Esophagus muscularis mucosa (tissue), 4 donors: ENCODE measurements around the gene SLC8A1. TPM values are rescaled to one million over a fixed set of nuclear protein-coding genes. Genes with fewer than 3 reads are reported as not detected.

Experiments used
- DNase-seq: peaks from one replicate; pipeline ENCODE4 v3.0.0-alpha.2; 2017; ENCODE audit errors: extremely low spot score
- H3K27ac ChIP-seq, 4 donors: fragments of 200-600 bp; sonication (generic); replicated peaks in 1 of 4; 1 replicate in 3 of 4; 2 replicates in 1 of 4; pipeline ENCODE4 v1.5.1; 2016 to 2019; ENCODE audit warnings: mild to moderate bottlenecking in 1 of 4
- H3K27me3 ChIP-seq, 4 donors: fragments of 200-600 bp; sonication (generic); one replicate each; pipeline versions ENCODE4 v1.5.1 to v1.6.0; 2016 to 2019
- H3K36me3 ChIP-seq, 4 donors: fragments of 200-600 bp; sonication (generic); one replicate each; pipeline ENCODE4 v1.5.1; 2016 to 2019
- H3K4me1 ChIP-seq, 4 donors: fragments of 200-600 bp; sonication (generic); one replicate each; pipeline ENCODE4 v1.5.1; 2016 to 2019
- H3K4me3 ChIP-seq, 4 donors: fragments of 200-600 bp; sonication (generic); 1 replicate in 2 of 4; 2 replicates in 2 of 4; pipeline ENCODE4 v1.5.1; 2016 to 2019; ENCODE audit warnings: mild to moderate bottlenecking in 4 of 4, moderate library complexity in 1 of 4
- H3K9me3 ChIP-seq, 4 donors: fragments of 200-600 bp; sonication (generic); 1 replicate in 3 of 4; 2 replicates in 1 of 4; pipeline ENCODE4 v1.5.1; 2016 to 2019
- CTCF ChIP-seq, 3 experiments: fragments of 200-600 bp in 2 of 3; fragments of 450-650 bp in 1 of 3; sonication (generic) in 2 of 3; IDR thresholded peaks; one replicate each; pipeline ENCODE4 v1.5.1; 2017 to 2019; ENCODE audit warnings: antibody characterized with exemption in 3 of 3, mild to moderate bottlenecking in 2 of 3, moderate library complexity in 1 of 3
- EP300 ChIP-seq: sonication (generic); formaldehyde crosslinking; IDR thresholded peaks from one replicate; pipeline ENCODE4 v1.6.1; 2017; ENCODE audit warnings: antibody characterized with exemption
- POLR2A ChIP-seq: fragments of 450-650 bp; IDR thresholded peaks from one replicate; pipeline ENCODE4 v1.6.1; 2017; ENCODE audit warnings: antibody characterized with exemption, moderate library complexity, mild to moderate bottlenecking, low read depth
- POLR2AphosphoS5 ChIP-seq, 2 donors: sonication (generic); formaldehyde crosslinking; IDR thresholded peaks; one replicate each; pipeline ENCODE4 v1.6.1; 2017; ENCODE audit warnings: antibody characterized with exemption in 2 of 2
- WGBS: methylation state at CpG from one replicate; pipeline ENCODE4 v1.1.5; 2018; 5-methylcytosine and 5-hydroxymethylcytosine counted together
- intact Hi-C: fragments of 100-400 bp; cut with DNase I; formaldehyde crosslinking; loops from one replicate; pipeline ENCODE4 v1.15.1; 2023
- total RNA-seq, 4 donors: library from RNA; depleted of rRNA; stranded (reverse); fragments of >200 nt; gene quantifications; one replicate each; pipeline versions ENCODE4 v1.1.0 to v1.2.1, GENCODE V29; 2016

Gene SLC8A1
- total RNA-seq, 4 donors from 2014 or later, result 105 to 166 (median 157) TPM

- no peaks in the 10 kb centered on the region for H3K27me3 ChIP-seq
- whole genome bisulfite sequencing, result 88% methylated on average over 7 of the region's 7 CpGs
- TF ChIP-seq POLR2A, result no peak
- no peak for TF ChIP-seq EP300
- no peak for TF ChIP-seq CTCF (IDR thresholded peaks at IDR 0.05)
- no peak for TF ChIP-seq POLR2AphosphoS5 (IDR thresholded peaks at IDR 0.05)
These were observed 20.9 kb downstream of the SLC8A1 start for GRCh38 chr2:40430776-40431599.

DNA sequence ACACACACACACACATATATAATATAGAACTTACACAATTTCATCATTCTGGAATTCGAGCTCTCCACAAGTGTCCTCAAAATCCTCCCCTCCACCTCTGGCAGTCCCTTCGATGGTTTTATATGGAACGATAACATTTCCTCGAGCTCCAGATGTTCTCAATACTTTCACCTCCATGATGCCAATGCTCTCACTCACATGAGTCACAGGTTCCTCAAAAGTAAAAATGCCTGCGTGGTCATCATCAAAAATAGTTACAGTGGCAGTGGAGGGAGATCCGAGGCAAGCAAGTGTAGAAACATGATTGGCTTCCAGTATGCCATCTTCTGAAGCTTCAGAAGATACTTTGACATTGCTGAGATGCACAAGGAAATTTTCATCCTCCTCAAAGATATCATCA lies 23.5 kb downstream of the SLC8A1 start:
- no peak overlapping the region for H3K27ac ChIP-seq
- DNase-seq, result no peak
- WGBS, result 85% methylated on average over 6 of the region's 6 CpGs

More at GRCh38 chr2:40430776-40431599, 20.9 kb downstream of the SLC8A1 start:
- H3K4me1 ChIP-seq, result peaks cover 41 to 63% (median 49%) of the 10 kb centered on the region in 4 donors
- peaks cover 0 to 13% (median 4%) of the 10 kb centered on the region in 4 donors for H3K36me3 ChIP-seq
- DNase-seq, result no peak
- no peak overlapping the region for H3K4me3 ChIP-seq
- peak overlapping the region in 3 of 4 donors; percentile 7 to 43 (median 30) for H3K27ac ChIP-seq
- H3K9me3 ChIP-seq, result no peaks in the 10 kb centered on the region
- intact Hi-C loops, result no loop called here

GRCh38 chr2:40421631-40422297 lies 30.1 kb downstream of the SLC8A1 start:
- WGBS, result 73% methylated on average over 5 of the region's 5 CpGs
- H3K36me3 ChIP-seq, result no peaks in the 10 kb centered on the region
- peaks cover 39 to 48% (median 43%) of the 10 kb centered on the region in 4 donors for H3K4me1 ChIP-seq
- no peak for DNase-seq
- TF ChIP-seq POLR2A (no peak), POLR2AphosphoS5 (IDR thresholded peaks at IDR 0.05) (no peak)
- intact Hi-C loops, result no loop called here
- H3K9me3 ChIP-seq, result no peaks in the 10 kb centered on the region
- no peaks in the 10 kb centered on the region for H3K27me3 ChIP-seq
- peak overlapping the region; percentile 41 to 80 (median 74) for H3K27ac ChIP-seq
- H3K4me3 ChIP-seq, result no peak overlapping the region

More for the DNA sequence above, 23.5 kb downstream of the SLC8A1 start:
- Histone ChIP-seq H3K4me1 (peaks cover 25 to 52% (median 29%) of the 10 kb centered on the region in 4 donors), H3K36me3 (peaks cover 0 to 13% (median 4%) of the 10 kb centered on the region in 4 donors), H3K9me3 (no peaks in the 10 kb centered on the region), H3K4me3 (no peak overlapping the region), H3K27me3 (no peaks in the 10 kb centered on the region)
- TF ChIP-seq CTCF (IDR thresholded peaks at IDR 0.05), result no peak
- TF ChIP-seq POLR2A, result no peak
- TF ChIP-seq EP300, result no peak
- no peak for TF ChIP-seq POLR2AphosphoS5 (IDR thresholded peaks at IDR 0.05)
- intact Hi-C loops, result no loop called here

DNA sequence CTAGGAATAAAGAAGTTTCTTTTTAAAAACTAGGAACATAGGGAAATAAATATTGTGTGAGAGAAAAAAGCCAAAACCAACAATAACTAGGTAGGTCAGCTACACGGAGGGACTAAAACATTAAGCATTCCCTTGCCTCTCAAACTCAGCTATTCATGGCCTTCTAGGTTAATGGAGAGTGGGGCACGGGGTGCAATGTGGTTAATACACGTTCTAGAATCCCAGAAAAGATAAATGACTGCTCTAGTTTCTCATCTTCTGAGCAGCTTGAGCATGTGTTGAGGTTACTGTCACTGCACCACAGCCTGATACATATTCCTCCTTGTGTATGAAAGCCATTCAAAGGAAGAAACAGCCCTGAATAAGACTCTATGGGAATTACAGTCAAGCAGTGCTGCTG lies 31.4 kb downstream of the SLC8A1 start:
- intact Hi-C loops, result no loop called here
- no peaks in the 10 kb centered on the region for H3K27me3 ChIP-seq
- H3K4me3 ChIP-seq, result peak overlapping the region in 3 of 4 donors; percentile 4 to 29 (median 13)
- no peaks in the 10 kb centered on the region for H3K9me3 ChIP-seq
- peaks cover 39 to 46% (median 42%) of the 10 kb centered on the region in 4 donors for H3K4me1 ChIP-seq
- DNase-seq, result no peak
- TF ChIP-seq POLR2A (no peak), CTCF (IDR thresholded peaks at IDR 0.05) (no peak), POLR2AphosphoS5 (IDR thresholded peaks at IDR 0.05) (no peak), EP300 (no peak)
- H3K36me3 ChIP-seq, result no peaks in the 10 kb centered on the region
- H3K27ac ChIP-seq, result peak overlapping the region; percentile 71 to 80 (median 76)
- WGBS, result 40% methylated on average over 3 of the region's 3 CpGs

DNA sequence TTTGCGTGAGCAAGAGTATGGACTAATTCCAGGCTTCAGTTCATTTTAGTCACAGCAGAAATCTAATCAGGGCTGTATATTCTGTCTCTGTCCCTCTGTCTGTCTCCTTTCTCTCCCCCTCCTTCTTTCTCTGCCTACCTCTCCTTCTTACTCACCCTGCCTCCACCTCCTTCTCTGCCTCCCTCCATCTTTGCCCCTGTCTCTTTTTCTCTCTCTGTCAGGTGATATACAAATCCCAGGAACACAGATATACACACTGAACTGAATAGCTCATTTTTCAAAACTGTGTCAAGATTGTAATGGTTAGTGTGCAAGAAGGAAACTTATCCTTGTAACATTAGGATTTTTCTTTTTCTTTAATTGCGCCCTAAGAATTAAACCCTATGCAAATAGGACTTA lies 32.5 kb downstream of the SLC8A1 start:
- peak overlapping the region; percentile 71 to 80 (median 76) for H3K27ac ChIP-seq
- intact Hi-C loops, result no loop called here
- peak overlapping the region in 1 of 4 donors; percentile 5 for H3K4me3 ChIP-seq
- H3K9me3 ChIP-seq, result no peaks in the 10 kb centered on the region
- no peaks in the 10 kb centered on the region for H3K36me3 ChIP-seq
- TF ChIP-seq POLR2A, result no peak
- no peak for TF ChIP-seq POLR2AphosphoS5 (IDR thresholded peaks at IDR 0.05)
- TF ChIP-seq EP300, result no peak
- no peak for TF ChIP-seq CTCF (IDR thresholded peaks at IDR 0.05)
- no peak for DNase-seq
- peaks cover 38 to 46% (median 39%) of the 10 kb centered on the region in 4 donors for H3K4me1 ChIP-seq
- 54% methylated on average over 2 of the region's 2 CpGs for WGBS
- H3K27me3 ChIP-seq, result no peaks in the 10 kb centered on the region
